ENCODE results near the gene CXCR5.

CXCR5 gene

GRCh38 chr11:118903204-118904015 lies 19.7 kb downstream of the CXCR5 start:
- no peak for DNase-seq (ENCODE audit: low read depth, low spot score)
- Histone ChIP-seq H3K9ac (ENCODE audit: insufficient read length) (no peak overlapping the region), H3K27ac (no peak overlapping the region), H3K9me3 (ENCODE audit: low read depth, low read length) (no peaks in the 10 kb centered on the region), H3K4me3 (no peak overlapping the region), H3K36me3 (ENCODE audit: insufficient read depth, low read length) (peaks cover 33% of the 10 kb centered on the region)
- TF ChIP-seq POLR2AphosphoS5 (IDR thresholded peaks at IDR 0.05; ENCODE audit: borderline replicate concordance, low read depth, low read length) (no peak), EZH2 (IDR thresholded peaks at IDR 0.05) (no peak), FOXP2 (optimal IDR thresholded peaks at IDR 0.05; ENCODE audit: control extremely low read depth, extremely low read length, insufficient read depth) (no peak)

GRCh38 chr11:118907051-118908042 lies 23.7 kb downstream of the CXCR5 start:
- Histone ChIP-seq H3K4me3 (peak overlapping the region; percentile 54), H3K36me3 (ENCODE audit: insufficient read depth, low read length) (peaks cover 20% of the 10 kb centered on the region), H3K27ac (peak overlapping the region; percentile 98), H3K9ac (ENCODE audit: insufficient read length) (no peak overlapping the region), H3K9me3 (ENCODE audit: low read depth, low read length) (no peaks in the 10 kb centered on the region)
- TF ChIP-seq POLR2AphosphoS5 (IDR thresholded peaks at IDR 0.05; ENCODE audit: borderline replicate concordance, low read depth, low read length): no peak
- TF ChIP-seq EZH2 (IDR thresholded peaks at IDR 0.05): no peak
- TF ChIP-seq FOXP2 (optimal IDR thresholded peaks at IDR 0.05; ENCODE audit: control extremely low read depth, extremely low read length, insufficient read depth): no peak
- no peak for DNase-seq (ENCODE audit: low read depth, low spot score)

GRCh38 chr11:118908264-118908663 lies 24.6 kb downstream of the CXCR5 start:
- Histone ChIP-seq H3K27ac (peak overlapping the region; percentile 98; the same call in 1 of the 2 replicates), H3K9ac (ENCODE audit: insufficient read length) (no peak overlapping the region), H3K9me3 (ENCODE audit: low read depth, low read length) (no peaks in the 10 kb centered on the region), H3K36me3 (ENCODE audit: insufficient read depth, low read length) (peaks cover 16% of the 10 kb centered on the region), H3K4me3 (peak overlapping the region; percentile 54; the same call in 1 of the 2 replicates)
- TF ChIP-seq FOXP2 (optimal IDR thresholded peaks at IDR 0.05; ENCODE audit: control extremely low read depth, extremely low read length, insufficient read depth): no peak
- no peak for TF ChIP-seq POLR2AphosphoS5 (IDR thresholded peaks at IDR 0.05; ENCODE audit: borderline replicate concordance, low read depth, low read length)
- TF ChIP-seq EZH2 (IDR thresholded peaks at IDR 0.05): no peak
- DNase-seq (ENCODE audit: low read depth, low spot score): no peak

GRCh38 chr11:118908901-118909618 lies 25.4 kb downstream of the CXCR5 start:
- H3K4me3 ChIP-seq: peak overlapping the region; percentile 75
- TF ChIP-seq EZH2 (IDR thresholded peaks at IDR 0.05) (no peak), FOXP2 (optimal IDR thresholded peaks at IDR 0.05; ENCODE audit: control extremely low read depth, extremely low read length, insufficient read depth) (peak; percentile 41), POLR2AphosphoS5 (IDR thresholded peaks at IDR 0.05; ENCODE audit: borderline replicate concordance, low read depth, low read length) (peak; percentile 73)
- peak overlapping the region; percentile 60 for H3K9ac ChIP-seq (ENCODE audit: insufficient read length)
- H3K36me3 ChIP-seq (ENCODE audit: insufficient read depth, low read length): peaks cover 11% of the 10 kb centered on the region
- no peaks in the 10 kb centered on the region for H3K9me3 ChIP-seq (ENCODE audit: low read depth, low read length)
- DNase-seq (ENCODE audit: low read depth, low spot score): no peak
- peak overlapping the region; percentile 98 for H3K27ac ChIP-seq

- TF ChIP-seq POLR2AphosphoS5 (IDR thresholded peaks at IDR 0.05; ENCODE audit: borderline replicate concordance, low read depth, low read length) (no peak), EZH2 (IDR thresholded peaks at IDR 0.05) (no peak), FOXP2 (optimal IDR thresholded peaks at IDR 0.05; ENCODE audit: control extremely low read depth, extremely low read length, insufficient read depth) (no peak)
- Histone ChIP-seq H3K27ac (peak overlapping the region; percentile 98), H3K9ac (ENCODE audit: insufficient read length) (peak overlapping the region; percentile 60), H3K4me3 (peak overlapping the region; percentile 75), H3K9me3 (ENCODE audit: low read depth, low read length) (no peaks in the 10 kb centered on the region), H3K36me3 (ENCODE audit: insufficient read depth, low read length) (peaks cover 7% of the 10 kb centered on the region)
- DNase-seq (ENCODE audit: low read depth, low spot score): no peak
Measured at GRCh38 chr11:118909619-118910308, 26.1 kb downstream of the CXCR5 start.

- Histone ChIP-seq H3K9ac (ENCODE audit: insufficient read length) (peak overlapping the region; percentile 81), H3K36me3 (ENCODE audit: insufficient read depth, low read length) (peaks cover 5% of the 10 kb centered on the region; the same call in 1 of the 2 replicates), H3K9me3 (ENCODE audit: low read depth, low read length) (no peaks in the 10 kb centered on the region), H3K4me3 (peak overlapping the region; percentile 75), H3K27ac (peak overlapping the region; percentile 98)
- no peak for TF ChIP-seq EZH2 (IDR thresholded peaks at IDR 0.05)
- TF ChIP-seq POLR2AphosphoS5 (IDR thresholded peaks at IDR 0.05; ENCODE audit: borderline replicate concordance, low read depth, low read length): no peak; the same call in 1 of the 2 replicates
- no peak for TF ChIP-seq FOXP2 (optimal IDR thresholded peaks at IDR 0.05; ENCODE audit: control extremely low read depth, extremely low read length, insufficient read depth)
- DNase-seq (ENCODE audit: low read depth, low spot score): no peak
Measured at GRCh38 chr11:118910309-118911112, 26.8 kb downstream of the CXCR5 start.
